H1 (cell line): ENCODE results near the gene CYRIA. TPM values are rescaled to one million over a fixed set of nuclear protein-coding genes. Genes with fewer than 3 reads are reported as not detected.

Experiments used
- CTCF ChIA-PET: fragments of 300-600 bp; sonication (Branson Sonifier 250); formaldehyde crosslinking; loops from one replicate; lab custom pipeline; 2021; ENCODE audit not compliant: partially characterized antibody; lab: Charles Lee
- POLR2A ChIA-PET: fragments of 300-600 bp; sonication (Branson Sonifier 250); formaldehyde crosslinking; loops from one replicate; lab custom pipeline; 2021; ENCODE audit warnings: inconsistent platforms; ENCODE audit not compliant: partially characterized antibody; lab: Charles Lee
- DNase-seq, 2 experiments: peaks; one replicate each; pipeline versions ENCODE4 v3.0.0 to v3.0.0-alpha.2; 2010 to 2022; ENCODE audit warnings: low spot score in 2 of 2, low read depth in 1 of 2, mixed read lengths in 1 of 2
- FAIRE-seq: peaks from 2 replicates; lab custom pipeline; 2011; peaks lifted over from hg19 to GRCh38; lab: Jason Lieb, UNC
- H2AFZ ChIP-seq: 2 replicates; pipeline ENCODE4 v1.8.1; 2012; ENCODE audit warnings: low read length, inconsistent platforms
- H2AK5ac ChIP-seq: 2 replicates; pipeline ENCODE4 v1.6.1; 2013; ENCODE audit warnings: low read depth, low read length
- H2BK120ac ChIP-seq: replicated peaks from 2 replicates; pipeline ENCODE3; 2013; ENCODE audit warnings: low read depth, low read length, inconsistent platforms
- H2BK12ac ChIP-seq: 2 replicates; pipeline ENCODE4 v1.6.1; 2013; ENCODE audit warnings: low read depth, low read length
- H2BK15ac ChIP-seq: 2 replicates; pipeline ENCODE4 v1.6.1; 2013; ENCODE audit warnings: low read length
- H2BK20ac ChIP-seq: 2 replicates; pipeline ENCODE4 v1.6.1; 2013; ENCODE audit warnings: low read length
- H2BK5ac ChIP-seq: 2 replicates; pipeline ENCODE4 v1.6.1; 2013; ENCODE audit warnings: low read depth, low read length
- H3K14ac ChIP-seq: 2 replicates; pipeline ENCODE4 v1.6.1; 2013; ENCODE audit warnings: inconsistent platforms; ENCODE audit not compliant: insufficient read length
- H3K18ac ChIP-seq: 2 replicates; pipeline ENCODE4 v1.6.1; 2013; ENCODE audit warnings: low read length; ENCODE audit errors: extremely low read depth
- H3K23ac ChIP-seq: 2 replicates; pipeline ENCODE4 v1.6.1; 2013; ENCODE audit warnings: inconsistent platforms; ENCODE audit not compliant: insufficient read length
- H3K23me2 ChIP-seq: 2 replicates; pipeline ENCODE4 v1.6.1; 2013; ENCODE audit warnings: low read depth, low read length
- H3K27ac ChIP-seq: 2 replicates; pipeline ENCODE4 v1.6.1; 2011; ENCODE audit warnings: low read depth, low read length, inconsistent platforms
- H3K27me3 ChIP-seq, 4 experiments: replicated peaks in 1 of 4; 1 replicate in 1 of 4; 2 replicates in 3 of 4; pipeline versions ENCODE4 v1.6.1 to v1.8.1; 2011 to 2013; ENCODE audit warnings: low read length in 3 of 4, mild to moderate bottlenecking in 3 of 4, inconsistent platforms in 2 of 4, mixed read lengths in 2 of 4, moderate library complexity in 1 of 4; ENCODE audit not compliant: control insufficient read depth in 3 of 4, insufficient read depth in 3 of 4; ENCODE audit errors: extremely low read depth in 1 of 4
- H3K36me3 ChIP-seq, 4 experiments: 2 replicates each; pipeline versions ENCODE4 v1.6.1 to v1.8.1; 2011 to 2013; ENCODE audit warnings: mild to moderate bottlenecking in 4 of 4, low read length in 3 of 4, moderate library complexity in 2 of 4, control low read depth in 1 of 4, inconsistent platforms in 1 of 4; ENCODE audit not compliant: insufficient read depth in 4 of 4, control insufficient read depth in 2 of 4
- H3K4ac ChIP-seq: replicated peaks from 2 replicates; pipeline ENCODE3; 2013; ENCODE audit warnings: low read length, low read depth, mixed read lengths, inconsistent platforms; ENCODE audit not compliant: insufficient read length
- H3K4me1 ChIP-seq, 4 experiments: replicated peaks in 1 of 4; 1 replicate in 1 of 4; 2 replicates in 3 of 4; pipeline versions ENCODE4 v1.6.1 to v1.8.1; 2011 to 2013; ENCODE audit warnings: low read length in 3 of 4, inconsistent platforms in 2 of 4, mixed read lengths in 1 of 4; ENCODE audit not compliant: insufficient read depth in 4 of 4, control insufficient read depth in 3 of 4
- H3K4me2 ChIP-seq, 2 experiments: 2 replicates each; pipeline versions ENCODE4 v1.6.1 to v1.8.1; 2011 to 2013; ENCODE audit warnings: low read depth in 2 of 2, low read length in 2 of 2, control low read depth in 1 of 2, inconsistent platforms in 1 of 2, mild to moderate bottlenecking in 1 of 2; ENCODE audit not compliant: insufficient read depth in 1 of 2
- H3K4me3 ChIP-seq, 4 experiments: fragments of 200-600, 300-600 bp in 1 of 4; sonication (generic), shearing (Covaris generic), sonication (Bioruptor Twin) in 1 of 4; 2 replicates each; pipeline versions ENCODE4 v1.5.1 to v1.8.1; 2011 to 2016; ENCODE audit warnings: low read length in 4 of 4, low read depth in 3 of 4, control low read depth in 2 of 4, inconsistent platforms in 2 of 4, mild to moderate bottlenecking in 2 of 4, mixed read lengths in 1 of 4, moderate library complexity in 1 of 4; ENCODE audit not compliant: insufficient read depth in 2 of 4; ENCODE audit errors: extremely low read depth in 1 of 4
- H3K56ac ChIP-seq: replicated peaks from 2 replicates; pipeline ENCODE3; 2013; ENCODE audit warnings: low read depth, mild to moderate bottlenecking, mixed read lengths, low read length, inconsistent platforms; ENCODE audit not compliant: insufficient read length
- H3K79me1 ChIP-seq: 2 replicates; pipeline ENCODE4 v1.6.1; 2013; ENCODE audit warnings: low read depth, low read length, control low read depth
- H3K79me2 ChIP-seq, 2 experiments: 2 replicates each; pipeline versions ENCODE4 v1.6.1 to v1.8.1; 2012 to 2013; ENCODE audit warnings: low read length in 2 of 2, mild to moderate bottlenecking in 2 of 2, inconsistent platforms in 1 of 2; ENCODE audit not compliant: insufficient read depth in 2 of 2, control insufficient read depth in 1 of 2
- H3K9ac ChIP-seq, 4 experiments: replicated peaks in 1 of 4; 1 replicate in 1 of 4; 2 replicates in 3 of 4; pipeline versions ENCODE4 v1.6.1 to v1.8.1; 2011 to 2013; ENCODE audit warnings: low read depth in 3 of 4, low read length in 3 of 4, control low read depth in 2 of 4, mild to moderate bottlenecking in 2 of 4, moderate library complexity in 2 of 4, inconsistent platforms in 1 of 4; ENCODE audit errors: extremely low read depth in 1 of 4
- H3K9me3 ChIP-seq, 2 experiments: 2 replicates each; pipeline versions ENCODE4 v1.6.1 to v1.8.1; 2012 to 2013; ENCODE audit warnings: mild to moderate bottlenecking in 2 of 2, moderate library complexity in 2 of 2, control low read depth in 1 of 2, inconsistent platforms in 1 of 2, low read depth in 1 of 2, low read length in 1 of 2, mixed read lengths in 1 of 2; ENCODE audit not compliant: insufficient read depth in 2 of 2
- H4K20me1 ChIP-seq, 2 experiments: replicated peaks in 1 of 2; 2 replicates each; pipeline versions ENCODE3 to v1.8.1; 2011 to 2013; ENCODE audit warnings: inconsistent platforms in 2 of 2, low read length in 2 of 2, mild to moderate bottlenecking in 1 of 2; ENCODE audit not compliant: insufficient read depth in 2 of 2, control insufficient read depth in 1 of 2
- H4K5ac ChIP-seq: 2 replicates; pipeline ENCODE4 v1.6.1; 2013; ENCODE audit warnings: low read length, low read depth, mixed read lengths, inconsistent platforms; ENCODE audit not compliant: insufficient read length
- H4K8ac ChIP-seq: 2 replicates; pipeline ENCODE4 v1.8.0; 2013; ENCODE audit warnings: mild to moderate bottlenecking, moderate library complexity, low read length, inconsistent platforms; ENCODE audit not compliant: insufficient read depth; ENCODE audit errors: extremely low read depth
- H4K91ac ChIP-seq: replicated peaks from 2 replicates; pipeline ENCODE3; 2013; ENCODE audit warnings: low read length, mixed read lengths, inconsistent platforms; ENCODE audit not compliant: insufficient read length
- CTCF ChIP-seq, 3 experiments: IDR thresholded peaks; 1 replicate in 2 of 3; 2 replicates in 1 of 3; pipeline versions ENCODE4 v1.5.1 to v1.6.1; 2011; ENCODE audit warnings: low read length in 3 of 3, mild to moderate bottlenecking in 3 of 3, inconsistent platforms in 2 of 3, low read depth in 1 of 3, moderate library complexity in 1 of 3; ENCODE audit not compliant: insufficient read depth in 1 of 3; ENCODE audit errors: control extremely low read depth in 1 of 3
- EZH2 ChIP-seq: fragments of 200-600 bp; sonication (generic); IDR thresholded peaks from 2 replicates; pipeline ENCODE4 v1.7.1; 2012; ENCODE audit warnings: low read depth, mild to moderate bottlenecking, moderate library complexity, low read length, inconsistent platforms; ENCODE audit not compliant: severe bottlenecking
- HDAC2 ChIP-seq, 2 experiments: fragments of 300-600 bp in 1 of 2; sonication (generic) in 1 of 2; IDR thresholded peaks; 2 replicates each; pipeline ENCODE4 v1.6.1; 2011 to 2012; ENCODE audit warnings: low read depth in 2 of 2, low read length in 2 of 2, mild to moderate bottlenecking in 2 of 2, moderate library complexity in 2 of 2, borderline replicate concordance in 1 of 2, inconsistent platforms in 1 of 2
- KDM4A ChIP-seq: IDR thresholded peaks from one replicate; pipeline ENCODE4 v1.7.1; 2012; ENCODE audit warnings: low read depth, mild to moderate bottlenecking, moderate library complexity, low read length, inconsistent platforms; ENCODE audit not compliant: severe bottlenecking
- NANOG ChIP-seq: IDR thresholded peaks from 2 replicates; pipeline ENCODE4 v1.6.1; 2011; ENCODE audit warnings: low read length, low read depth, mild to moderate bottlenecking, inconsistent platforms; ENCODE audit not compliant: insufficient read depth, poor library complexity, severe bottlenecking
- POU5F1 ChIP-seq: IDR thresholded peaks from 2 replicates; pipeline ENCODE4 v1.6.1; 2011; ENCODE audit warnings: low read depth, mild to moderate bottlenecking, low read length, moderate library complexity
- RNF2 ChIP-seq: fragments of 200-900, 300-1000 bp; sonication (generic); IDR thresholded peaks from 2 replicates; pipeline ENCODE4 v1.7.1; 2016; ENCODE audit warnings: borderline replicate concordance, low read depth, mild to moderate bottlenecking, antibody characterized with exemption, low read length; ENCODE audit not compliant: poor library complexity, severe bottlenecking; ENCODE audit errors: missing control alignments
- SAP30 ChIP-seq: fragments of 300-600 bp; sonication (generic); IDR thresholded peaks from 2 replicates; pipeline ENCODE4 v1.7.1; 2012; ENCODE audit warnings: low read length, moderate library complexity, mild to moderate bottlenecking, inconsistent platforms; ENCODE audit not compliant: insufficient read depth, insufficient replicate concordance
- TBP ChIP-seq: IDR thresholded peaks from 2 replicates; pipeline ENCODE4 v1.6.1; 2011; ENCODE audit warnings: low read depth, low read length, improper control_type of control experiment
- TCF12 ChIP-seq: IDR thresholded peaks from 2 replicates; pipeline ENCODE4 v1.6.1; 2011; ENCODE audit warnings: low read depth, mild to moderate bottlenecking, low read length
- WGBS, 2 experiments: shearing (Covaris generic) in 1 of 2; methylation state at CpG; one replicate each; pipeline versions ENCODE4 v1.1.6 to v1.1.7; 2013 to 2015; ENCODE audit warnings: low lambda C conversion rate in 2 of 2, mixed read lengths in 2 of 2, inconsistent platforms in 1 of 2, low coverage in 1 of 2, missing lambda C conversion rate in 1 of 2; ENCODE audit not compliant: insufficient replicate concordance in 2 of 2, insufficient coverage in 1 of 2, insufficient read length in 1 of 2; ENCODE audit errors: extremely low coverage in 1 of 2, missing lambda C conversion rate in 1 of 2; 5-methylcytosine and 5-hydroxymethylcytosine counted together
- polyA plus RNA-seq, 7 experiments: library from polyadenylated mRNA; depleted of rRNA in 3 of 7; stranded (reverse) in 5 of 7; unstranded in 2 of 7; fragments of >200 nt in 5 of 7; fragments of 200-250 nt in 2 of 7; gene quantifications; 1 replicate in 5 of 7; 2 replicates in 1 of 7; 4 replicates in 1 of 7; pipeline versions ENCODE4 v1.2.1 to v1.2.3, GENCODE V29; 2011 to 2013; ENCODE audit warnings: missing spikeins in 2 of 7, mixed read lengths in 2 of 7
- total RNA-seq: library from RNA; stranded (reverse); fragmentation: NEBNext Ultra II Directional; extraction: Animal tissue kit (Norgen Biotek cat#: 25700); gene quantifications from 2 replicates; pipeline ENCODE4 v1.2.1, GENCODE V29; 2021

CYRIA gene
- total and polyA plus RNA-seq, 2 of the 8 experiments (the other 6 are each of a cell fraction or from before 2014, with no cell fraction given), result 1.5 to 9.8 TPM

- Histone ChIP-seq H3K79me2 (no peaks in the 10 kb centered on the region), H2AK5ac (no peak overlapping the region), H3K27me3 (no peaks in the 10 kb centered on the region), H3K18ac (no peak overlapping the region), H4K91ac (no peak overlapping the region), H3K4me1 (peaks cover 0 to 3% (median 0%) of the 10 kb centered on the region in 4 experiments; a peak in 4 of 7 replicates), H2BK12ac (no peak overlapping the region), H2BK15ac (no peak overlapping the region), H2BK20ac (no peak overlapping the region), H3K56ac (no peak overlapping the region), H3K36me3 (no peaks in the 10 kb centered on the region), H3K23ac (no peak overlapping the region), H4K8ac (no peak overlapping the region), H2BK120ac (no peak overlapping the region), H3K79me1 (0 out of 2 replicates have a peak, but pooled peaks cover 2% of the 10 kb centered on the region), H3K14ac (no peak overlapping the region), H3K4me3 (no peak overlapping the region), H3K9ac (no peak overlapping the region), H3K27ac (no peak overlapping the region), H2BK5ac (no peak overlapping the region), H3K4me2 (no peak overlapping the region), H3K4ac (no peak overlapping the region), H4K5ac (no peak overlapping the region), H4K20me1 (no peaks in the 10 kb centered on the region), H2AFZ (no peak overlapping the region), H3K9me3 (no peaks in the 10 kb centered on the region), H3K23me2 (peaks cover 2% of the 10 kb centered on the region; the same call in 1 of the 2 replicates)
- ChIA-PET CTCF (interaction anchor here (1.0 to 4.1 kb wide), 8 partner anchors 8 to 106 kb away, joined by 3 to 15 read pairs (median 4); no protein-coding TSS in a partner anchor), POLR2A (no interaction called here)
- WGBS, 2 experiments, result 90% methylated on average over 4 of the region's 4 CpGs; no CpG with 5 or more reads in 1 of the 2 experiments
- DNase-seq (no peak), FAIRE-seq (no peak)
- TF ChIP-seq RNF2 (no peak), NANOG (no peak), POU5F1 (no peak), TBP (no peak), SAP30 (no peak), TCF12 (no peak), HDAC2 (IDR thresholded peaks at IDR 0.05; ENCODE audit: borderline replicate concordance in 1 of 2, low read depth in 2 of 2, low read length in 2 of 2) (no peak), CTCF (IDR thresholded peaks at IDR 0.05; ENCODE audit: control extremely low read depth in 1 of 3, insufficient read depth in 1 of 3, low read depth in 1 of 3, low read length in 3 of 3) (no peak), EZH2 (no peak), KDM4A (no peak)
Observed at GRCh38 chr2:16653799-16654198, 11.8 kb downstream of the CYRIA start.
